GM13977 (cell line): Measurements from ENCODE around the gene HSD17B7.
A peak's percentile ranks its signal among the peaks of the same experiment; 100 is the strongest.

Source experiments
- DNase-seq: peaks from one replicate; pipeline ENCODE4 v3.0.0; 2012; ENCODE audit warnings: low spot score
- CTCF ChIP-seq: IDR thresholded peaks from 2 replicates; pipeline ENCODE4 v1.5.1; 2012; ENCODE audit warnings: mild to moderate bottlenecking, control low read depth; ENCODE audit not compliant: insufficient read depth; ENCODE audit errors: extremely low read depth, missing control alignments
- in situ Hi-C: fragments of 300-500 bp; cut with MboI; formaldehyde crosslinking; loops from one replicate; pipeline ENCODE4 v1.12.0; 2022; ENCODE audit warnings: low sequenced_read_pairs, low pct_unique_long_range_greater_than_20kb, mixed read lengths, inconsistent platforms; ENCODE audit not compliant: unreplicated experiment

The HSD17B7 gene

GRCh38 chr1:162849711-162850110 lies 59.2 kb downstream of the HSD17B7 start:
- no peak for TF ChIP-seq CTCF
- DNase-seq, result no peak
- in situ Hi-C loops, result loop anchor here (25.0 kb wide), 1 partner anchor 463 kb away; the partner anchor contains the start of gene NUF2

- in situ Hi-C loops, result loop anchor here (25.0 kb wide), 1 partner anchor 461 kb away; the partner anchor contains the start of gene NUF2
- no peak for TF ChIP-seq CTCF
- DNase-seq, result no peak
Measured at GRCh38 chr1:162851341-162851740, 60.8 kb downstream of the HSD17B7 start.

- TF ChIP-seq CTCF, result peak; percentile 73
- DNase-seq, result peak; percentile 66
- in situ Hi-C loops, result loop anchor here (25.0 kb wide), 1 partner anchor 458 kb away; the partner anchor contains the start of gene NUF2
Measured at GRCh38 chr1:162854245-162854882, 63.9 kb downstream of the HSD17B7 start.

GRCh38 chr1:162855461-162856150 lies 65.1 kb downstream of the HSD17B7 start:
- in situ Hi-C loops, result loop anchor here (25.0 kb wide), 1 partner anchor 457 kb away; the partner anchor contains the start of gene NUF2
- TF ChIP-seq CTCF, result no peak
- DNase-seq, result no peak

- no peak for DNase-seq
- no peak for TF ChIP-seq CTCF
- in situ Hi-C loops, result loop anchor here (25.0 kb wide), 1 partner anchor 456 kb away; the partner anchor contains the start of gene NUF2
Measured at GRCh38 chr1:162856260-162856659, 65.8 kb downstream of the HSD17B7 start.

GRCh38 chr1:162857850-162858249 lies 67.3 kb downstream of the HSD17B7 start:
- DNase-seq, result no peak
- in situ Hi-C loops, result loop anchor here (25.0 kb wide), 1 partner anchor 454 kb away; the partner anchor contains the start of gene NUF2
- TF ChIP-seq CTCF, result no peak
